A673 (cell line): ENCODE measurements around the gene RRP8.

Experiments
- EZH2 ChIP-seq: fragments of 200-600 bp; sonication (generic); IDR thresholded peaks from 2 replicates; pipeline ENCODE4 v1.6.1; 2017; ENCODE audit warnings: borderline replicate concordance, low read depth, mild to moderate bottlenecking, mixed read lengths, antibody characterized with exemption, low read length; ENCODE audit not compliant: poor library complexity, severe bottlenecking
- TF ChIP-seq, protein P1 (sequence below): fragments of 300-800, 200-600 bp; sonication (generic); conservative IDR thresholded peaks from 2 replicates; pipeline ENCODE4 v1.5.1; 2017; ENCODE audit warnings: low read depth, mild to moderate bottlenecking, antibody characterized with exemption, low read length, moderate library complexity, mixed read lengths

DNA sequence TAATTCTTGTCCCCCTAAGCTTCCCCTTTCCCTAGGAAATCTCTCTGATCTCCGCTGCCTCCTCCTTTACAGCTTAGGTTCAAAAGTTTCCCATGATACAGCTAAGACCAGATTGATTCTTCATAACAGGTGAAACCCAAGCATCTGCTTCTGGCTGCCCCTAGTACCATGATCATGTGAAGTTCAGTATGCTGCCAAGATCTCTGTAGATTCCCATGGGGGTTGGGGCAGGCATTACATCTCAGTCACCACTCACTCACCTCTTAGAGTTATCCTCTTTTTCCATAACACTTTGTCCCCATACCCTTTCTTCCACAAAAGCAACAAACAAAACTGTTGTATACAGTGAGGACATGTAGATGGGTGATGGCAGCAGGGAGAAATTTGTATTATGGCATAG is 44.0 kb downstream of the RRP8 start:
- TF ChIP-seq, protein P1, sequence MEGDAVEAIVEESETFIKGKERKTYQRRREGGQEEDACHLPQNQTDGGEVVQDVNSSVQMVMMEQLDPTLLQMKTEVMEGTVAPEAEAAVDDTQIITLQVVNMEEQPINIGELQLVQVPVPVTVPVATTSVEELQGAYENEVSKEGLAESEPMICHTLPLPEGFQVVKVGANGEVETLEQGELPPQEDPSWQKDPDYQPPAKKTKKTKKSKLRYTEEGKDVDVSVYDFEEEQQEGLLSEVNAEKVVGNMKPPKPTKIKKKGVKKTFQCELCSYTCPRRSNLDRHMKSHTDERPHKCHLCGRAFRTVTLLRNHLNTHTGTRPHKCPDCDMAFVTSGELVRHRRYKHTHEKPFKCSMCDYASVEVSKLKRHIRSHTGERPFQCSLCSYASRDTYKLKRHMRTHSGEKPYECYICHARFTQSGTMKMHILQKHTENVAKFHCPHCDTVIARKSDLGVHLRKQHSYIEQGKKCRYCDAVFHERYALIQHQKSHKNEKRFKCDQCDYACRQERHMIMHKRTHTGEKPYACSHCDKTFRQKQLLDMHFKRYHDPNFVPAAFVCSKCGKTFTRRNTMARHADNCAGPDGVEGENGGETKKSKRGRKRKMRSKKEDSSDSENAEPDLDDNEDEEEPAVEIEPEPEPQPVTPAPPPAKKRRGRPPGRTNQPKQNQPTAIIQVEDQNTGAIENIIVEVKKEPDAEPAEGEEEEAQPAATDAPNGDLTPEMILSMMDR: no peak
- TF ChIP-seq EZH2: no peak
